ENCODE measurements around the gene CAPZA3. TPM values are rescaled to one million over a fixed set of nuclear protein-coding genes. Genes with fewer than 3 reads are reported as not detected.

The CAPZA3 gene
- polyA plus RNA-seq, 1 donor from 2014 or later, result not detected

DNA sequence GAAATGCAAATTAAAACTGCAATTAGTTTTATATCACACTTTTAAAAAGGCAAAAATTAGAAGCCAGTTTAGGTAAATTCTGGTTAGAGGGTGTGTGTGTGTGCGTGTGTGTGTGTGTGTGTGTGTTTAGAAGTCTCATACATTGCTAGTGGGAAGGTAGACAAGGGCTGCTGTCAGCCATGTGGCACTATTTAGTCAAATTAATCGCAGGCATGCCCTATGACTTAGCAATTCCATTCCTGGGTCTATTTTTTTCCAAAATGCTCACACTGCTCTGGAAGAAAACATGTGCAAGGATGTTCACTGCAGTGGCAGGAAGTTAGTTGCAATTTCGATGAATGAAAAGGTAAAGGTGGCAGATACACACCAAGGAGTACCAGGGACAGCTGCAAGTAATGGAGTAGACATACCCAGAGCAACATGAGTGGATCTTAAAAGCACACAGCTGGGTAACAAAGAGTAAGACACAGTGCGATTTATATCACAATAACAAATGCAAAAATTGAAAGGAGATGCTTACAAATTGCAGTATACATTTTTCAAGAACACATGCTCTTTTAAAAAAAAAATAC lies 11.6 kb downstream of the CAPZA3 start:
- no peaks in the 10 kb centered on the region for H3K36me3 ChIP-seq (ENCODE audit: insufficient read depth, low read length)
- TF ChIP-seq, protein P1, sequence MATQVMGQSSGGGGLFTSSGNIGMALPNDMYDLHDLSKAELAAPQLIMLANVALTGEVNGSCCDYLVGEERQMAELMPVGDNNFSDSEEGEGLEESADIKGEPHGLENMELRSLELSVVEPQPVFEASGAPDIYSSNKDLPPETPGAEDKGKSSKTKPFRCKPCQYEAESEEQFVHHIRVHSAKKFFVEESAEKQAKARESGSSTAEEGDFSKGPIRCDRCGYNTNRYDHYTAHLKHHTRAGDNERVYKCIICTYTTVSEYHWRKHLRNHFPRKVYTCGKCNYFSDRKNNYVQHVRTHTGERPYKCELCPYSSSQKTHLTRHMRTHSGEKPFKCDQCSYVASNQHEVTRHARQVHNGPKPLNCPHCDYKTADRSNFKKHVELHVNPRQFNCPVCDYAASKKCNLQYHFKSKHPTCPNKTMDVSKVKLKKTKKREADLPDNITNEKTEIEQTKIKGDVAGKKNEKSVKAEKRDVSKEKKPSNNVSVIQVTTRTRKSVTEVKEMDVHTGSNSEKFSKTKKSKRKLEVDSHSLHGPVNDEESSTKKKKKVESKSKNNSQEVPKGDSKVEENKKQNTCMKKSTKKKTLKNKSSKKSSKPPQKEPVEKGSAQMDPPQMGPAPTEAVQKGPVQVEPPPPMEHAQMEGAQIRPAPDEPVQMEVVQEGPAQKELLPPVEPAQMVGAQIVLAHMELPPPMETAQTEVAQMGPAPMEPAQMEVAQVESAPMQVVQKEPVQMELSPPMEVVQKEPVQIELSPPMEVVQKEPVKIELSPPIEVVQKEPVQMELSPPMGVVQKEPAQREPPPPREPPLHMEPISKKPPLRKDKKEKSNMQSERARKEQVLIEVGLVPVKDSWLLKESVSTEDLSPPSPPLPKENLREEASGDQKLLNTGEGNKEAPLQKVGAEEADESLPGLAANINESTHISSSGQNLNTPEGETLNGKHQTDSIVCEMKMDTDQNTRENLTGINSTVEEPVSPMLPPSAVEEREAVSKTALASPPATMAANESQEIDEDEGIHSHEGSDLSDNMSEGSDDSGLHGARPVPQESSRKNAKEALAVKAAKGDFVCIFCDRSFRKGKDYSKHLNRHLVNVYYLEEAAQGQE (IDR thresholded peaks at IDR 0.05; ENCODE audit: borderline replicate concordance), result no peak
- no peak for TF ChIP-seq POLR2AphosphoS5 (IDR thresholded peaks at IDR 0.05)
- TF ChIP-seq SMC3 (conservative IDR thresholded peaks at IDR 0.05; ENCODE audit: poor library complexity), result no peak
- TF ChIP-seq, protein P2, sequence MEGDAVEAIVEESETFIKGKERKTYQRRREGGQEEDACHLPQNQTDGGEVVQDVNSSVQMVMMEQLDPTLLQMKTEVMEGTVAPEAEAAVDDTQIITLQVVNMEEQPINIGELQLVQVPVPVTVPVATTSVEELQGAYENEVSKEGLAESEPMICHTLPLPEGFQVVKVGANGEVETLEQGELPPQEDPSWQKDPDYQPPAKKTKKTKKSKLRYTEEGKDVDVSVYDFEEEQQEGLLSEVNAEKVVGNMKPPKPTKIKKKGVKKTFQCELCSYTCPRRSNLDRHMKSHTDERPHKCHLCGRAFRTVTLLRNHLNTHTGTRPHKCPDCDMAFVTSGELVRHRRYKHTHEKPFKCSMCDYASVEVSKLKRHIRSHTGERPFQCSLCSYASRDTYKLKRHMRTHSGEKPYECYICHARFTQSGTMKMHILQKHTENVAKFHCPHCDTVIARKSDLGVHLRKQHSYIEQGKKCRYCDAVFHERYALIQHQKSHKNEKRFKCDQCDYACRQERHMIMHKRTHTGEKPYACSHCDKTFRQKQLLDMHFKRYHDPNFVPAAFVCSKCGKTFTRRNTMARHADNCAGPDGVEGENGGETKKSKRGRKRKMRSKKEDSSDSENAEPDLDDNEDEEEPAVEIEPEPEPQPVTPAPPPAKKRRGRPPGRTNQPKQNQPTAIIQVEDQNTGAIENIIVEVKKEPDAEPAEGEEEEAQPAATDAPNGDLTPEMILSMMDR (IDR thresholded peaks at IDR 0.05; ENCODE audit: poor library complexity, severe bottlenecking), result no peak
- TF ChIP-seq EP300 (conservative IDR thresholded peaks at IDR 0.05; ENCODE audit: poor library complexity, severe bottlenecking), result no peak
- TF ChIP-seq TAF1 (IDR thresholded peaks at IDR 0.05; ENCODE audit: low read depth), result no peak
- TF ChIP-seq RAD21 (conservative IDR thresholded peaks at IDR 0.05), result no peak
- no peak for TF ChIP-seq EZH2 (IDR thresholded peaks at IDR 0.05; ENCODE audit: borderline replicate concordance, insufficient read depth, low read length, poor library complexity, severe bottlenecking)
- no peak for TF ChIP-seq MXI1 (conservative IDR thresholded peaks at IDR 0.05; ENCODE audit: poor library complexity, severe bottlenecking)
- H4K20me1 ChIP-seq (ENCODE audit: insufficient read depth), result no peaks in the 10 kb centered on the region
- no peak overlapping the region for H3K4me2 ChIP-seq (ENCODE audit: low read length)
- H3K4me3 ChIP-seq (ENCODE audit: low read length), result no peak overlapping the region
- no peak overlapping the region for H3K27ac ChIP-seq (ENCODE audit: low read length)
- H3K9me2 ChIP-seq (ENCODE audit: insufficient read depth, low read length), result no peaks in the 10 kb centered on the region
- no peak overlapping the region for H2AFZ ChIP-seq (ENCODE audit: low read depth, low read length)
- no peak overlapping the region for H3K9ac ChIP-seq (ENCODE audit: low read length)
- no peaks in the 10 kb centered on the region for H3F3A ChIP-seq (ENCODE audit: insufficient read depth, low read length, poor library complexity, severe bottlenecking)
- H3K9me3 ChIP-seq (ENCODE audit: low read length), result no peaks in the 10 kb centered on the region
- no peaks in the 10 kb centered on the region for H3K27me3 ChIP-seq (ENCODE audit: insufficient read depth, low read depth, low read length)
- H3K79me2 ChIP-seq (replicated peaks; ENCODE audit: insufficient read depth, low read length), result no peaks in the 10 kb centered on the region

DNA sequence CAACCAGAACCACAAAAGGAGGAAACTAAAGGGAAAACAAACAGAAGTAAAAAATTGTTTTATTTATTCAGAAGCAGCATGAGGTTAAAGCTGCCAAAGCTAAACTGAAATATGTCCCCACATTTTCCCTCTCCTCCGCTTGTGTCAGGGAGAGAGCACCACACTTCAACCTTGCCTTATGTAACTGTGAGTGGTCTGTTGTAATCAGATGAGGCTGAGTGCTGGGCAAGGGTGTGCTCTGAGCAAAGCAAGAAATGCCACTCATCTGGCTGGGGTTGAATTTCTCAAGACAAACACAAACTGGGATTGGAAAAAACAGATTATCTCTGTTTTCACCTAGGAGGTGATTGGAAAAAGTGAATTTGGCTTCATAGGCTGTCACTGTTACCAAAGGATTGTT lies 12.2 kb downstream of the CAPZA3 start:
- H3K79me2 ChIP-seq (replicated peaks; ENCODE audit: insufficient read depth, low read length), result no peaks in the 10 kb centered on the region
- no peaks in the 10 kb centered on the region for H3K9me2 ChIP-seq (ENCODE audit: insufficient read depth, low read length)
- H3K9ac ChIP-seq (ENCODE audit: low read length), result no peak overlapping the region
- H3F3A ChIP-seq (ENCODE audit: insufficient read depth, low read length, poor library complexity, severe bottlenecking), result no peaks in the 10 kb centered on the region
- no peaks in the 10 kb centered on the region for H3K36me3 ChIP-seq (ENCODE audit: insufficient read depth, low read length)
- no peak overlapping the region for H3K4me3 ChIP-seq (ENCODE audit: low read length)
- H3K27ac ChIP-seq (ENCODE audit: low read length), result no peak overlapping the region
- no peaks in the 10 kb centered on the region for H3K9me3 ChIP-seq (ENCODE audit: low read length)
- no peak for TF ChIP-seq MXI1 (conservative IDR thresholded peaks at IDR 0.05; ENCODE audit: poor library complexity, severe bottlenecking)
- TF ChIP-seq, protein P2 (IDR thresholded peaks at IDR 0.05; ENCODE audit: poor library complexity, severe bottlenecking), result no peak
- TF ChIP-seq SMC3 (conservative IDR thresholded peaks at IDR 0.05; ENCODE audit: poor library complexity), result no peak
- no peak for TF ChIP-seq POLR2AphosphoS5 (IDR thresholded peaks at IDR 0.05)
- TF ChIP-seq, protein P1 (IDR thresholded peaks at IDR 0.05; ENCODE audit: borderline replicate concordance), result no peak
- no peak for TF ChIP-seq EZH2 (IDR thresholded peaks at IDR 0.05; ENCODE audit: borderline replicate concordance, insufficient read depth, low read length, poor library complexity, severe bottlenecking)
- TF ChIP-seq TAF1 (IDR thresholded peaks at IDR 0.05; ENCODE audit: low read depth), result no peak
- H2AFZ ChIP-seq (ENCODE audit: low read depth, low read length), result no peak overlapping the region
- H4K20me1 ChIP-seq (ENCODE audit: insufficient read depth), result no peaks in the 10 kb centered on the region
- no peak overlapping the region for H3K4me2 ChIP-seq (ENCODE audit: low read length)
- H3K27me3 ChIP-seq (ENCODE audit: insufficient read depth, low read depth, low read length), result no peaks in the 10 kb centered on the region

Measured in neural cell (in vitro differentiated cells).